ENCODE data around the gene PCDHGB2. TPM values are rescaled to one million over a fixed set of nuclear protein-coding genes. Genes with fewer than 3 reads are reported as not detected.

PCDHGB2 gene
- total and polyA plus RNA-seq, 2 of the 8 experiments (the other 6 are each of a cell fraction or from before 2014, with no cell fraction given): 1.9 to 2.9 TPM

GRCh38 chr5:141360685-141361084 lies 891 bp downstream of the PCDHGB2 start (continued):
- no peak for TF ChIP-seq POLR2A (IDR thresholded peaks at IDR 0.05; ENCODE audit: control extremely low read depth in 1 of 2, low read depth in 2 of 2, low read length in 2 of 2)
- no peak for TF ChIP-seq RAD21 (IDR thresholded peaks at IDR 0.05 in 1 of 2, conservative IDR thresholded peaks at IDR 0.05 in 1 of 2; ENCODE audit: low read depth in 2 of 2, low read length in 2 of 2)
- no peak for TF ChIP-seq JUN (IDR thresholded peaks at IDR 0.05; ENCODE audit: low read depth, low read length)
- TF ChIP-seq JUND (IDR thresholded peaks at IDR 0.05; ENCODE audit: low read length): no peak
- no peak for TF ChIP-seq EGR1 (IDR thresholded peaks at IDR 0.05; ENCODE audit: borderline replicate concordance, low read depth, low read length)
- no peak for TF ChIP-seq SIN3A (conservative IDR thresholded peaks at IDR 0.05 in 1 of 2, IDR thresholded peaks at IDR 0.05 in 1 of 2; ENCODE audit: low read depth in 1 of 2, low read length in 2 of 2)
- TF ChIP-seq SUZ12 (IDR thresholded peaks at IDR 0.05; ENCODE audit: low read length): no peak

Data from H1 (cell line).